Fibroblast of skin of scalp (primary cell): ENCODE results near the gene NUP37.

ENCODE experiments used
- DNase-seq: peaks from one replicate; pipeline ENCODE4 v3.0.0-alpha.2; 2013

Gene NUP37

DNA sequence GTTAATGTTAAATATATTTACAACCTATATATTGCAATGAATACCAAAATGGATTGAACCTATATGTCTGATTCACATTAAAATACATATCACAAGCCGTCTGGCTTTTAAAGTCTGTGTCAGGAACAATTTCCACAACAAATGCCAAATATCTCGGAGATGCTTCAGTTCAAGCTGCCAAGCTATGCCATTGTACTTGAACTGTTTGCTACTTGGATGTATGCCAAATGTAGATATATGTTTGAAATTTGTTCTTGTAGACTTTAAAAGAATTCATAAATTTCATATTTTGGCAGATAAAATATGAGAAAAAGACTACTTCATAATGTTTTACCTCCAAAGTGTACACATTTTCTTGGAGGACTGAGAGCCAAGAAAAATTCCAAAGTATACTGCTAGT, 95.1 kb downstream of the NUP37 start:
- no peak for DNase-seq

GRCh38 chr12:102023343-102023930, 96.5 kb downstream of the NUP37 start:
- DNase-seq: peak; percentile 76
